ENCODE results near the gene DNER.

The DNER gene

GRCh38 chr2:229679393-229680125 is 34.8 kb downstream of the DNER start:
- no peak overlapping the region for H3K4me3 ChIP-seq (ENCODE audit: low read depth, low read length)
- TF ChIP-seq, protein P1, sequence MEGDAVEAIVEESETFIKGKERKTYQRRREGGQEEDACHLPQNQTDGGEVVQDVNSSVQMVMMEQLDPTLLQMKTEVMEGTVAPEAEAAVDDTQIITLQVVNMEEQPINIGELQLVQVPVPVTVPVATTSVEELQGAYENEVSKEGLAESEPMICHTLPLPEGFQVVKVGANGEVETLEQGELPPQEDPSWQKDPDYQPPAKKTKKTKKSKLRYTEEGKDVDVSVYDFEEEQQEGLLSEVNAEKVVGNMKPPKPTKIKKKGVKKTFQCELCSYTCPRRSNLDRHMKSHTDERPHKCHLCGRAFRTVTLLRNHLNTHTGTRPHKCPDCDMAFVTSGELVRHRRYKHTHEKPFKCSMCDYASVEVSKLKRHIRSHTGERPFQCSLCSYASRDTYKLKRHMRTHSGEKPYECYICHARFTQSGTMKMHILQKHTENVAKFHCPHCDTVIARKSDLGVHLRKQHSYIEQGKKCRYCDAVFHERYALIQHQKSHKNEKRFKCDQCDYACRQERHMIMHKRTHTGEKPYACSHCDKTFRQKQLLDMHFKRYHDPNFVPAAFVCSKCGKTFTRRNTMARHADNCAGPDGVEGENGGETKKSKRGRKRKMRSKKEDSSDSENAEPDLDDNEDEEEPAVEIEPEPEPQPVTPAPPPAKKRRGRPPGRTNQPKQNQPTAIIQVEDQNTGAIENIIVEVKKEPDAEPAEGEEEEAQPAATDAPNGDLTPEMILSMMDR (IDR thresholded peaks at IDR 0.05; ENCODE audit: low read depth, low read length, missing control alignments) = no peak
- in situ Hi-C loops (cut with HindIII; ENCODE audit: low pct_ligation_motif_present, low sequenced_read_pairs) = no loop called here
- DNase-seq = no peak
- no peak overlapping the region for H3K27ac ChIP-seq
- H3K36me3 ChIP-seq (replicated peaks) = no peaks in the 10 kb centered on the region
- no peaks in the 10 kb centered on the region for H3K27me3 ChIP-seq (replicated peaks)

GRCh38 chr2:229675569-229675968 is 38.8 kb downstream of the DNER start:
- in situ Hi-C loops (cut with HindIII; ENCODE audit: low pct_ligation_motif_present, low sequenced_read_pairs) = no loop called here
- no peaks in the 10 kb centered on the region for H3K27me3 ChIP-seq (replicated peaks)
- H3K27ac ChIP-seq = no peak overlapping the region
- H3K4me3 ChIP-seq (ENCODE audit: low read depth, low read length) = no peak overlapping the region
- no peaks in the 10 kb centered on the region for H3K36me3 ChIP-seq (replicated peaks)
- TF ChIP-seq, protein P1 (IDR thresholded peaks at IDR 0.05; ENCODE audit: low read depth, low read length, missing control alignments) = no peak
- no peak for DNase-seq

- no peak for DNase-seq
- H3K27ac ChIP-seq = no peak overlapping the region
- no peaks in the 10 kb centered on the region for H3K36me3 ChIP-seq (replicated peaks)
- H3K27me3 ChIP-seq (replicated peaks) = no peaks in the 10 kb centered on the region
- TF ChIP-seq, protein P1 (IDR thresholded peaks at IDR 0.05; ENCODE audit: low read depth, low read length, missing control alignments) = no peak
- in situ Hi-C loops (cut with HindIII; ENCODE audit: low pct_ligation_motif_present, low sequenced_read_pairs) = no loop called here
- no peak overlapping the region for H3K4me3 ChIP-seq (ENCODE audit: low read depth, low read length)
Observed at GRCh38 chr2:229674830-229675530, 39.4 kb downstream of the DNER start.

GRCh38 chr2:229673676-229674075 is 40.7 kb downstream of the DNER start:
- TF ChIP-seq, protein P1 (IDR thresholded peaks at IDR 0.05; ENCODE audit: low read depth, low read length, missing control alignments) = no peak
- Histone ChIP-seq H3K27me3 (replicated peaks) (no peaks in the 10 kb centered on the region), H3K36me3 (replicated peaks) (no peaks in the 10 kb centered on the region), H3K4me3 (ENCODE audit: low read depth, low read length) (no peak overlapping the region), H3K27ac (no peak overlapping the region)
- in situ Hi-C loops (cut with HindIII; ENCODE audit: low pct_ligation_motif_present, low sequenced_read_pairs) = no loop called here
- DNase-seq = no peak

DNA sequence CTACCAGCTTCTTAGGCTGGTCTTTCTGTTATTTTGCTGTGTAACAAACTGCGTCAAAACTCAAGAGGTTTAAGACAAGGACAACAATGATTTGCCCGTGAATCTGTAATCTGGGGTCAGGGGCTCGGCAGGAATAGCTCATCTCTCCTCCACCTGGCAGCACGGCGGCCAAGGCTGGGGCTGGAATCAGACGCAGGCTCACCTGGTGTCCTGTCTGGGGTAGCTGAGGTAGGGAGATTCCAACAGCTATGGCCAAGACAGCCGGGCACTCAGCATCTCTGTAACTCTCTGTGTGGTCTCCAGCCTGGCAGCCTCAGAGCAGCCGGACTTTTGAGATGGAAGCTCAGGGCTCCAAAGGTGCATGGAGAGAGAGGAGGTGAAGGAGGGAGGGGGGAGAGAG is 42.3 kb downstream of the DNER start:
- in situ Hi-C loops (cut with HindIII; ENCODE audit: low pct_ligation_motif_present, low sequenced_read_pairs) = no loop called here
- no peak for DNase-seq
- H3K27ac ChIP-seq = no peak overlapping the region

More for the DNA sequence above, 42.3 kb downstream of the DNER start:
- Histone ChIP-seq H3K4me3 (ENCODE audit: low read depth, low read length) (no peak overlapping the region), H3K36me3 (replicated peaks) (no peaks in the 10 kb centered on the region), H3K27me3 (replicated peaks) (no peaks in the 10 kb centered on the region)
- TF ChIP-seq, protein P1 (IDR thresholded peaks at IDR 0.05; ENCODE audit: low read depth, low read length, missing control alignments) = no peak
